Heart right ventricle (tissue), 16 donors: ENCODE measurements around the gene DGKD. TPM values are rescaled to one million over a fixed set of nuclear protein-coding genes. Genes with fewer than 3 reads are reported as not detected.

Source experiments
- ATAC-seq, 8 donors: fragments of 200-7000 bp; cut with Tn5 transposase; one replicate each; pipeline ENCODE4 v1.9.1; 2020; ENCODE audit warnings: mild to moderate bottlenecking in 8 of 8, moderate library complexity in 8 of 8, moderate number of reproducible peaks in 1 of 8
- DNase-seq, 2 donors: peaks; one replicate each; pipeline ENCODE4 v3.0.0-alpha.2; 2020
- H3K27ac ChIP-seq, 10 donors: fragments of 200-600 bp; sonication (generic) in 2 of 10; one replicate each; pipeline versions ENCODE4 v1.5.0 to v1.8.0; 2020 to 2022; ENCODE audit warnings: mild to moderate bottlenecking in 3 of 10
- H3K27me3 ChIP-seq, 7 donors: fragments of 200-600 bp; one replicate each; pipeline ENCODE4 v1.8.0; 2021 to 2022; ENCODE audit warnings: mild to moderate bottlenecking in 2 of 7
- H3K36me3 ChIP-seq, 9 donors: fragments of 200-600 bp; sonication (generic) in 1 of 9; one replicate each; pipeline versions ENCODE4 v1.5.0 to v1.8.0; 2020 to 2022; ENCODE audit warnings: mild to moderate bottlenecking in 2 of 9
- H3K4me1 ChIP-seq, 9 donors: fragments of 200-600 bp; sonication (generic) in 1 of 9; one replicate each; pipeline versions ENCODE4 v1.5.0 to v1.8.0; 2020 to 2022; ENCODE audit warnings: mild to moderate bottlenecking in 4 of 9
- H3K4me3 ChIP-seq, 10 donors: fragments of 200-600 bp; sonication (generic) in 2 of 10; one replicate each; pipeline versions ENCODE4 v1.5.0 to v1.8.0; 2020 to 2022; ENCODE audit warnings: mild to moderate bottlenecking in 7 of 10, moderate library complexity in 2 of 10
- H3K9me3 ChIP-seq, 11 donors: fragments of 200-600 bp in 10 of 11; sonication (generic) in 2 of 11; one replicate each; pipeline versions ENCODE4 v1.5.0 to v1.8.0; 2013 to 2022; ENCODE audit warnings: mild to moderate bottlenecking in 2 of 11, control low read depth in 1 of 11, moderate library complexity in 1 of 11
- CTCF ChIP-seq, 9 donors: fragments of 200-600 bp; sonication (generic) in 2 of 9; IDR thresholded peaks; one replicate each; pipeline versions ENCODE4 v1.5.0 to v1.8.0; 2021 to 2022; ENCODE audit warnings: antibody characterized with exemption in 9 of 9, mild to moderate bottlenecking in 5 of 9, moderate library complexity in 1 of 9
- WGBS, 2 donors: extraction: QIAGEN DNeasy Blood & Tissue Kit; methylation state at CpG; one replicate each; pipeline ENCODE4 v1.1.7; 2013; ENCODE audit warnings: inconsistent platforms in 1 of 2; 5-methylcytosine and 5-hydroxymethylcytosine counted together
- intact Hi-C, 10 donors: fragments of 100-400 bp; cut with DNase I; formaldehyde crosslinking; loops; one replicate each; pipeline versions ENCODE4 v1.11.1 to v1.14.2; 2022
- polyA plus RNA-seq, 2 donors: library from polyadenylated mRNA; stranded (reverse); fragments of 200-250 nt; gene quantifications; one replicate each; pipeline ENCODE4 v1.2.3, GENCODE V29; 2013
- total RNA-seq, 10 donors: library from RNA; stranded (reverse); fragmentation: NEBNext Ultra II Directional in 3 of 10; extraction: Animal tissue kit (Norgen Biotek cat#: 25700) in 3 of 10; gene quantifications; one replicate each; pipeline versions ENCODE4 v1.2.1 to v1.2.4, GENCODE V29; 2021 to 2023
- donor health status: Arrhythmogenic right ventricular cardiomyopathy.
- donor health status: ischemic (EF 13 %, LVEDD 7.1; RV severe dilation, severe dysfunction).
- donor health status: healthy with polysubstance abuse.
- donor health status: DM: no; HTN: yes; CAD: no.
- donor health status: DM: no; HTN: no; CAD: no.
- donor health status: ischemic (EF 25% LVEDD 6.9; RV normal size, moderate dysfunction).
- donor health status: ischemic (EF 25% LVEDD 5.7; RV mildly dilated, moderate dysfunction).
- donor health status: healthy.
- donor health status: DM: yes; HTN: yes; CAD: no.
- donor health status: Ischemic cardiomyopathy.
- donor health status: ischemic (EF 35%, LVEDD 5.7; RV mildly dilated, moderate dysfunction).
- donor health status: nonischemic (EF 11% LVEDD 7.7; RV severe dilation, severe dysfunction).
- donor health status: DM: yes; HTN: yes; CAD: no.
- donor health status: PGD.
- donor health status: ischemic (EF 29% LVEDD 5.4; RV normal size, mild dysfunction).
- donor health status: nonischemic (EF 23%, LVEDD 6.1; RV moderate dilation, normal function).

DGKD gene
- total and polyA plus RNA-seq, 12 donors: 26.8 to 79.5 (median 44.7) TPM

GRCh38 chr2:233430081-233430480 is 75.8 kb downstream of the DGKD start:
- no peak for TF ChIP-seq CTCF (IDR thresholded peaks at IDR 0.05)
- Histone ChIP-seq H3K27ac (peak overlapping the region in 6 of 10 donors; percentile 65 to 84 (median 74)), H3K27me3 (no peaks in the 10 kb centered on the region), H3K9me3 (peaks cover 0 to 11% (median 0%) of the 10 kb centered on the region in 11 donors), H3K4me1 (peaks cover 5 to 82% (median 41%) of the 10 kb centered on the region in 9 donors), H3K4me3 (no peak overlapping the region), H3K36me3 (peaks cover 0 to 10% (median 0%) of the 10 kb centered on the region in 9 donors)
- intact Hi-C loops: no loop called here
- whole genome bisulfite sequencing, 2 donors: 46 to 52% methylated on average over 4 of the region's 4 CpGs
- ATAC-seq (no peak), DNase-seq (no peak)

DNA sequence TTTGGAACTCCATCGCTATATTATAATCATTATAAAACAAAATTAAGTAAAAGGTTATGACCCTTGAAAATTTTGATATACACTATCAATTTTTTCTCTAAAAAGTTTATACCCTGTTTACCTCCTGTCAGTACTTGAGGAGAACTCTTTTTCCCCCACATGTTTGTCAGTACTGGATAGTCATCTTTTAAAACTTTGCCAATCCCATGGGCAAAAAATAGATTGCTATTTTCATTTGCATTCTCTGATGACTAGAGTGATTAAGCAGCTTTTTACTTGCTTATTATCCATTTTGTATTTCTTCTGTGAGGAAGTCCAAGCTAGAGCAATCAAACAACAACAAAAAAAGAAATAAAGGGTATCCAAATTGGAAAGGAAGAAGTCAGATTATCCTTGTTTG is 76.4 kb downstream of the DGKD start:
- Histone ChIP-seq H3K9me3 (peaks cover 0 to 11% (median 0%) of the 10 kb centered on the region in 11 donors), H3K27me3 (no peaks in the 10 kb centered on the region), H3K36me3 (peaks cover 0 to 16% (median under 1%) of the 10 kb centered on the region in 9 donors), H3K27ac (peak overlapping the region in 2 of 10 donors; percentile 73), H3K4me3 (no peak overlapping the region), H3K4me1 (peaks cover 5 to 82% (median 44%) of the 10 kb centered on the region in 9 donors)
- ATAC-seq (no peak), DNase-seq (no peak)
- intact Hi-C loops: no loop called here
- TF ChIP-seq CTCF (IDR thresholded peaks at IDR 0.05): no peak
- 94% methylated on average over 1 of the region's 1 CpG for WGBS, 2 donors

DNA sequence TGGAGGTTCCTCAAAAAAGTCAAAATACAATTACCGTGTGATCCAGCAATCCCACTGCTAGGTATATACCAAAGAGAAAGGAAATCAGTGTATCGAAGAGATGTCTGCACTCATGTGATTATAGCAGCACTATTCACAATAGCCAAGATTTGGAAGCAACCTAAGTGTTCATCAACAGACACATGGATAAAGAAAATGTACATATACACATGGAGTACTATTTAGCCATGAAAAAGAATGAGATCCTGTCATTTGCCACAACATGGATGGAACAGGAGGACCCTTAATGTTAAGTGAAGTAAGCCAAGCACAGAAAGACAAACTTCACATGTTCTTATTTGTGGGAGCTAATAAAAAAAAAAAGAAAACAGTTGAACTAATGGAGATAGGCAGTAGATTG is 78.7 kb downstream of the DGKD start:
- H3K4me3 ChIP-seq: no peak overlapping the region
- H3K27me3 ChIP-seq: no peaks in the 10 kb centered on the region
- H3K36me3 ChIP-seq: peaks cover 0 to 39% (median 12%) of the 10 kb centered on the region in 9 donors
- H3K27ac ChIP-seq: no peak overlapping the region
- intact Hi-C loops: no loop called here
- no peak for ATAC-seq
- H3K9me3 ChIP-seq: no peaks in the 10 kb centered on the region
- WGBS, 2 donors: 99 to 100% methylated on average over 2 of the region's 2 CpGs
- no peak for TF ChIP-seq CTCF (IDR thresholded peaks at IDR 0.05)
- DNase-seq: no peak
- H3K4me1 ChIP-seq: peaks cover 8 to 79% (median 51%) of the 10 kb centered on the region in 9 donors

- Histone ChIP-seq H3K27ac (peak overlapping the region in 2 of 10 donors; percentile 9 to 25), H3K27me3 (no peaks in the 10 kb centered on the region), H3K36me3 (peaks cover 0 to 47% (median 12%) of the 10 kb centered on the region in 9 donors), H3K9me3 (no peaks in the 10 kb centered on the region), H3K4me3 (no peak overlapping the region), H3K4me1 (peaks cover 8 to 73% (median 47%) of the 10 kb centered on the region in 9 donors)
- no peak for DNase-seq
- no peak for ATAC-seq
- 82 to 84% methylated on average over 1 of the region's 1 CpG for WGBS, 2 donors
- TF ChIP-seq CTCF (IDR thresholded peaks at IDR 0.05): no peak
- intact Hi-C loops: no loop called here
Observed at GRCh38 chr2:233433794-233434193, 79.5 kb downstream of the DGKD start.
